ENCODE measurements around the gene MAGI3.
"Not testable (repeated sequence)": the region's sequence is repeated elsewhere in the genome, so short reads cannot be mapped to it uniquely, and the experiment has no call there.

The MAGI3 gene

DNA sequence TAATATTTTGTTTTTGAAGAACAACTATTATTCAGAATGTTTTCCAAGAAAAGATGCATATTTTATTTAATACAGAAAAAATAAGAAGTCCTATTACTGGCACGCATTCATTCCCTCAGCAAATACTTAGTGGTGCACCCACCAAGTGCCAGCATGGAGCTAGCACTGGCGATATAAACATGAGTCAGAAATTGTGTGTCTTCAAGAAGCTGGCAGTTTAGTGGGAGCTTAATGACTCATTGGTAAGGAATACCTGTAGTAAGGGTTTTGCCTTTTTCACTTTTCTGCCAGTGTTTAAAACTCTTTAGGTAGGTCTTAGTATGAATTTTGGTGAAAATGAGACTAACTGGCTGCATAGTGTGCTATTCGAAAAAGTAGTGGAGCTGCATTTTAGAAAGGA lies 6.3 kb downstream of the MAGI3 start:
- DNase-seq (ENCODE audit: low read depth in 3 of 3, low spot score in 1 of 3), result no peak

DNA sequence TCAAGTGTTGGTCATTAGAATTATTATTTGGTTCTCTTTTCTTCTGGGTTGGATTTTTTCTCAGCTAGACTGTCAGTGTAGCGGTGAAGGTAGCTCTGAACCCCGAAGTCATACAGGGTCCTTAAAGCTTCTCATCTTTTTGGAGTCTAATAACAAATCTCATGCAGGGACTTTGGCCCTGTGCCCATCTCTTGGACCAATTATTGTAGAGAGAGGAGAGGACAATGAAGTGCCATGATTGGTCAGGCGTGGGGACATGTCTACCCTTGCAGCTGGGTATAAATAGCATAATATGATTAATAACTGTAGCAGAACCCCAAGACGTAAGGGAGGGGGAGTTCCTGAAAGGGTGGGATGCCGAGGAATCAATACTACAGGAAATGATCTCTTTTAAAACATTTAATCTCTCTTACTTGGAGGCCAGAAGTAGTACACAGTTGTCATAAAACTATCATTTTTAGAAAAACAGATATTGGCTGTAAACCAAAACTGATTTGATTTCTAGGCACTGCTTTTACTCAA lies 8.8 kb downstream of the MAGI3 start:
- DNase-seq (ENCODE audit: low read depth in 3 of 3, low spot score in 1 of 3), result no peak

DNA sequence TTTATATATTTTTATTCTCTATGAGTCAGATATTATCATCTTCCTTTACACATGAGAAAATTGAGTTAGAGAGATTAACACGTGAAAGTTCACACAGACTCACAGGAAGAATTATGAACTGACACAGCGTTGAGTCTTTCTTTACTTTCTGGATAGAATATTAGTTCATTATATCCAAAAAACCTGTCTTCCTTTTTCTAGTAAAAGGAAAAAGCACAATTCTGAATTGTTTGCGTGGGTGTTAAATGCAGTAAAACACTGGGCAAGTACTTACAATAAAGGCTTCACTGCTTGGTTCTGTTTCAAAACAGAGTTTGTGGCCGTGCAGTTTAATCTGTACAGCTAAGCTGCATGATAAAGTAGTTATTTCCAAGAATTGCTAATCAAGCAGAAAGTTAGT lies 10.8 kb downstream of the MAGI3 start:
- no peak for DNase-seq (ENCODE audit: low read depth in 3 of 3, low spot score in 1 of 3)

DNA sequence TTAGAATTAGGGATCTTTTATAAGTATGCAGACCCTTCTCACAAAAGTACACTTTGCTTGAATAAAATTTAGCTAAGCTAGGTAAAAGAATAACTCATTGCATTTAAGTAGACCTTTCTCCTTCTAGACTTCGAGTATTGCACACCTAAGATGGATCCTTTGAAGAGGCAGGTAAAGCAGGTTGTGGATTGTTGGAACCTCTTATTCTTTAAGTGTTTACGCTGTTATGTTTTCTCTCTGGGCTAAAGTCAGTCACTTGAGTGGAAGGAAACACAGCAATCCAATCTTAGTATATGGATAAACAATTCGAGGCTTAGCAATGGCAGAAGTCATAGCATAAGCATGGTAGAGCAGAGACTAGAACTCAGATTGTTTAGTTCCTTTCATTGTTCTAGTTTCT lies 11.4 kb downstream of the MAGI3 start:
- DNase-seq (ENCODE audit: low read depth in 3 of 3, low spot score in 1 of 3), result no peak

DNA sequence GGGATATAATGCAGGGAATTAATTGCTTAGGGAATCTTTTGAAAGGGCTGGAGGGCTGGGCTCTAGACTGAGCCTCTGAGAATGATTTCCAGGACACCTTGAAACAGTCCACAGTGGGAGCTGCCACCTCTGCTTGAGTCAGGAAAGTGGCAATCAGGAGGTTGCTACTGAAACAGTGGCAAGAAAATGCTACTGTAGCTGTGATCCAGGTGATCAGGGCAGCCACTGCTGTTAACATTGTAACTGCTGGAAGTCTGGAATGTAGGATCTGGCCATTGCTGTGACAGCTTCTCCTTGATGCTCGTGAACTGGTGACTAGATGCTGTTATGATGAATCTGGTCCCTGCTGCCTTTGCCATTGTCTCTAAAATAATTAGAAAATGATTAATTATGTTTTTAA lies 12.8 kb downstream of the MAGI3 start:
- DNase-seq (ENCODE audit: low read depth in 3 of 3, low spot score in 1 of 3), result no peak

DNA sequence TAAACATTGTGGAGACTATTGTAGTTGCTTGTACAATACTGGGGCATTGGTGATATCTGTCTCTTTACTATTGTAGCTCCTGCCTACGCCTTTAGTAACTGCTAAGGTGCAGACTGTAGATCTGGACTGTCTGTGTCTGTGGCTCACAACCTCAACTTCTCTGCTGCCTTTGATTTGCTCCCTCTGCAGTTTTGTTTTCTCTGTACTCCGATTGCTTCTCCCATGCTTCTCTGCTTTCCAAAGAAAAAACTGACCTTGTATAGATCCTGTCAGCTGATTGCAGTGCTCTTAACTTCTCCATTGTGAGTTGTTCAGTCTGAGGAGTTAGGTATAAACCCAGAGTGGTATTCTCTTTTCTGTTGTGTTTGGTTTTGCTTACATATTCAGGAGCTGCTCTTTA lies 15.3 kb downstream of the MAGI3 start:
- DNase-seq (ENCODE audit: low read depth in 3 of 3, low spot score in 1 of 3), result no peak

DNA sequence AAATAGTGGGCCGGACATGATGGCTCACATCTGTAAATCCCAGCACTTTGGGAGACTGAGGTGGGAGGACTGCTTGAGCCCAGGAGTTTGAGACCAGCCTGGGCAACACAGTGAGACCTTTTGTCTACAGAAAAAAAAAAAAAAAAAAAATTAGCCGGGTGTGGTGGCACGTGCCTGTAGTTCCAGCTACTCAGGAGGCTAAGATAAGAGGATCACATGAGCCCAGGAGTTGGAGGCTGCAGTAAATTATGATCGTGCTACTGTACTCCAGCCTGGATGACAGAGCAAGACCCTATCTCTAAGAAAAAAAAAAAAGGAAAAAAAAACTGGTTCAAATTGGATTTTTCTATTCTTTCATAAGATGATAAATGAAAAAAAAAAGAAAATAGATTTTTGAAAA lies 15.8 kb downstream of the MAGI3 start:
- DNase-seq (ENCODE audit: low read depth in 3 of 3, low spot score in 1 of 3), result not testable (repeated sequence)

DNA sequence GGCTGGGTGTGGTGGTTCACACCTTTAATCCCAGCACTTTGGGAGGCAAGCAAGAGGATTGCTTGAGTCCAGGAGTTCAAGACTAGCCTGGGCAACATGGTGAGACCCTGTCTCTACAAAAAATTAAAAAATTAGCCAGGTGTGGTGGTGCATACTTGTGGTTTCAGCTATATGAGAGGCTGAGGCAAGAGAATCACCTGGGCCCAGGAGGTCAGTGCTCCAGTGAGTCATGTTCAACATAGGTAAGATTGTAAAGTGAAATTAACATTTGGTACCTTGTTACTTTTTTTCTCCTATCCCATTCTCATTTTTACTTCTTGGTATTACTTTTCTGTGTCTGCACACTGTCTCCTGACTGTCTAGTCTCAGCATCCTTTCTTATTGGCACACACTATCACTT lies 19.0 kb downstream of the MAGI3 start:
- DNase-seq (ENCODE audit: low read depth in 3 of 3, low spot score in 1 of 3), result no peak

DNA sequence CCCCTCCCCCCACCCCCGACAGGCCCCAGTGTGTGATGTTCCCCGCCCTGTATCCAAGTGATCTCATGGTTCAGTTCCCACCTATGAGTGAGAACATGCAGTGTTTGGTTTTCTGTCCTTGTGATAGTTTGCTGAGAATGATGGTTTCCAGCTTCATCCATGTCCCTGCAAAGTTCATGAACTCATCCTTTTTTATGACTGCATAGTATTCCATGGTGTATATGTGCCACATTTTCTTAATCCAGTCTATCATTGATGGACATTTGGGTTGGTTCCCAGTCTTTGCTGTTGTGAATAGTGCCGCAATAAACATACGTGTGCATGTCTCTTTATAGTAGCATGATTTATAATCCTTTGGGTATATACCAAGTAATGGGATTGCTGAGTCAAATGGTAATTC lies 21.7 kb downstream of the MAGI3 start:
- not testable (repeated sequence) for DNase-seq (ENCODE audit: low read depth in 3 of 3, low spot score in 1 of 3)

DNA sequence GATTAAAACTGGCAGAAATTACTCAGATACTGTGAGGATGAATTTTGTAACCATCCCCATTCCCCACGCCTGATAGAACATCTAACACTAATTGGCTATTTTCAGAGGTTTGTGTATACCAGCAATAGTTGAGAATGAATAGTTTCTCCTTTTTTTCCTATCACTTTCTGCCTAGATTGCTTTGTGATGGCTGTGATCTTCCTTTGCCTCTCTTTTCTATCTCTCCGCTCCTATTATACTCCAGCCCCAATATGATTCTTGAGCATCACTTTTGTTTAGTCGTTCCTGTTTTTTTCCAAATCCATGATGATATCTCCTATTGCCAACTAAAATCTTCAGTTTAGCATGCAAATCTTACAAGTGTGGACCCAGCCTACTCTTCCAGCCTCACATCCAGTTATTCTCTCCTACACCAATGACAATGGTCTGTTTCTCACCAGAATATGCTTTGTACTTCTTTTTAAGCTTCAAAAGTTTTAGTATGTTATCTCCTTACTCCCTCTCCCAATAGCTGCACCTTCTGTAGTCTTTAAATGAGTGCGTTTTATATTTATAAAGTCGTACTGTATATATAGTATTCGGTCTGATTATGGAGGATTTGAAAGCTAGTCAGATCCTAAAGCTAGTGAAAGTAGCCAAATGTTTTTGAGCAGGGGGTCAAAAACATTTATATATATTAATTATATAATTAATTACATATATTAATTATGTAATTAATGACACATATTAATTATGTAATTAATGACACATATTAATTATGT lies 25.2 kb downstream of the MAGI3 start:
- DNase-seq (ENCODE audit: low read depth in 3 of 3, low spot score in 1 of 3), result no peak

DNA sequence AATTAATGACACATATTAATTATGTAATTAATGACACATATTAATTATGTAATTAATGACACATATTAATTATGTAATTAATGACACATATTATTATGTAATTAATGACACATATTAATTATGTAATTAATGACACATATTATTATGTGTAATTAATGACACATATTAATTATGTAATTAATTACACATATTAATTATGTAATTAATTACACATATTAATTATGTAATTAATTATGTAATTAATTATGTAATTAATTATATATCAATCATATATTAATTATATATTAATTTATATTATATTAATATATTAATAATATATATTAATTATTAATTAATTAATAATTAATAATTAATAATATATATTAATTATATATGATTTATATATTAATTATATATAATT lies 25.8 kb downstream of the MAGI3 start:
- DNase-seq (ENCODE audit: low read depth in 3 of 3, low spot score in 1 of 3), result not testable (repeated sequence)

DNA sequence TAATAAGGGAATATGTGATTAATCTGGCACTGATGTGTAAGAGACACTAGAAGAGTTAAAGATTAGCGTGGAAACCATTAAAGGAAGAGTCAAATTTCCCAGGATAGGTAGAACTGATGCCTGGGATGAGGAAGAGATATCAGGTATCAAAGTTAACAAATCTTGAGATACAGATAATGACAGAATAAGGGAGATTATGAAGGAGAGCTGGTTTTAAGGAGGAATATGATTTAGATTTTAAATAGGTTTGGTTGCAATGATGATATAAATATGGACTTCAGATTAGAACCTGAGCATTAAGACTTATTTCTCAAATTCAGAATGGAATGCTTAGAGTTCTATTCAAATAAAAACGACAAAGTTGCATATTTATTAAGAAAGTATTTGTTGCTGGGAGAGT lies 26.2 kb downstream of the MAGI3 start:
- no peak for DNase-seq (ENCODE audit: low read depth in 3 of 3, low spot score in 1 of 3)

DNA sequence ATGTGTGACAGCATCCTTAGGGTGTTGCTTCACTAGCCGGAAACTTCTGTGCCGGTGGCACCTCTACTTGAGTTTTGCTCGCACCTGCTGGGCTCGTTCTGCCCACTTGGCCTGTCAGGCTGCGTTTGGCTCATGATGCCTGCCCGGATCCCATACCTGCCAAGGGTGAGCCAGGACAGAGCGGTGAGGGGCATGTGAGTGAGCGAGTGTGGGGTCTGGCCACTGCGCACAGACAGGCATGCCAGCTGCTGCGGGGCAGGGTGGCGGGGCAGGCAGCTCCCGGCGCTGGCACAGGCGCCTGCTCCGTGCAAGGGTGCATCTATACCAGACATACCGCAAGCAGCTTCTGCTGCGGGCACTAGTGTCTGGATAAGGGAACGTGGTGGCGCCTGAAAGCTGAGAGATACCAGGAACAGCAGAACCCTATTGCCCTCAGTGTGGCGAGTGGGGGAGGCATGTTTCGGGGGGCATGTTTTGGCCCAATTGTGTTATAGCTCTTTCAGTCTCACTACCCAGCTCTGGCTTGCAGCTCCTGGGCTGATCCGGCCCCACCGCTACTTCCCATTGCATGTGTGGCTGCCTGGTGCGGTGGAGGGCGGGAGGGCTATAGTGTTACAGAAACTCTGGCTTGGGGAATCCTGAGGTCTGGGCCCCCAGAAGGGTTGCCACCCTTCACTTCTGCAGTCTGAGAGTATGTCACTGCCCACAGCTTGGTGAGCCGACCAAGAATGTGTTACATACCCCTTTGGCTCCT lies 32.2 kb downstream of the MAGI3 start:
- no peak for DNase-seq (ENCODE audit: low read depth in 3 of 3, low spot score in 1 of 3)

DNA sequence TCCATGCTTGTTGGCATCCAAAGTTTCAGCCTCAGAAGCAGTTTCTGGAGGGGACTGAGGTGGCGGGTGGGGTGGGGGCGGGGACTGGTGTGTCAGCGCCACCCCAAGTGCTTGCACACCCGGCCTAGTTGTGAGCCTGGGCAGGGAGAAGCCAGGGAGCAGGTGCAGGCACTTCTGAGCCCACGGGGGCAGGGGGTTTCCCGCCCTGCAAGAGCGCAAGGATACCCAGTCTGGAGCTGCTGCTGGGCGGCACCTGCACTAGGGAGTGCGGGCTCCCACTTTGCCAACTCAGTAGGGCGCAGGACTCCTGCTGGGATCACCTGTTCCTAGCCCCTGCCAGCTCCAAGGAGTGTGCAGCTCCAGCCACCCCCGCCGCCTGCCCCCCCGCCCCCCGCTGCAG lies 33.5 kb downstream of the MAGI3 start:
- no peak for DNase-seq (ENCODE audit: low read depth in 3 of 3, low spot score in 1 of 3)

DNA sequence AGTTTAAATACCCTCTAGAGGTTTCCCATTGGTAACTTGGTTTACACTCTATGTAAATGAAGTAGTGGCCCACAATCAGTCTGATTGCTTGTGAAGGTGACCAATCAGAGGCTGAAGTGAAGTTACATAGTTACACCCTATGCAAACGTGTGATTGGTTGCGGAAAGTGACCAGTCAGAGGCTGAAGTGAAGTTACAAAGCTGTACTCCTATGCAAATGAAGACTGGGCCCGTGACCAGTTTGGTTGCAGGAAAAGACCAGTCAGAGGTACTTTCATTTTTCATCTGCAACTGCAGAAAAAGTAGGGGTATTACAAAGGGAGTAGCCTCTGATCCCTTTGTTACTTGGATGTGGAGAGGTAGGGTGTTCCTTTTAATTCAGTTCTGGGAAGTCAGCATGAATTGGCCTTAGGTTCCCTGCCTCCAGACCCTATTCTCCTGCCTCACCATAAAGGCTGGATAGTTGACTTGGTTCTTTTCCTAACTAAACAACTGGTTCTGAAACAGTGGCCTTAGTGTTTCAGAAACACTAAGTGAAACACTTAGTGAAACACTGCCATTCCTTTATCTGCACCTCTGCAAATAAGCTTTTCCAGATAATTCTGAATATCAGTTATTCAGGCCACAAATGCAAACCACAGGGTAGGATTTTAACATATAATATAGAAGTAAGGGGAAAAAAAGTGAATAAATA lies 39.3 kb downstream of the MAGI3 start:
- DNase-seq (ENCODE audit: low read depth in 3 of 3, low spot score in 1 of 3), result no peak

DNA sequence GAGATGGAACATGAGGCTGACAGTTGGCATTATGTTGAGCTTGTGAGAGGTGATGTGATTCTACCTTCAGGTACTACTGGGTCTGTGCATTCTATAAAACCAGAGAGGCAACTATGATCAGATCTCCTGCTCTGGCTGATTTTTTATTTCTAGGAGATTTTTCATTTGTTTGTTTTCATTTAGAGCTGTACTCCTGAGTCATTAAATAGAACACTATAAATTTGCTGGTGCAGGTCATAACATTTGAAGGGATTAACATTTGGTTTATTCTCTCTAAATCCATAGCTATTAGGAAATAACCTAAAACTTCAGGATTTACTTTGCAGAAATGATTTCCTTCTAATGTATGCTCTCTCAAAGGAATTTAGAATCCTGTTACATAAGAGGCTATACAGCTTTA lies 42.9 kb downstream of the MAGI3 start:
- DNase-seq (ENCODE audit: low read depth in 3 of 3, low spot score in 1 of 3), result no peak

DNA sequence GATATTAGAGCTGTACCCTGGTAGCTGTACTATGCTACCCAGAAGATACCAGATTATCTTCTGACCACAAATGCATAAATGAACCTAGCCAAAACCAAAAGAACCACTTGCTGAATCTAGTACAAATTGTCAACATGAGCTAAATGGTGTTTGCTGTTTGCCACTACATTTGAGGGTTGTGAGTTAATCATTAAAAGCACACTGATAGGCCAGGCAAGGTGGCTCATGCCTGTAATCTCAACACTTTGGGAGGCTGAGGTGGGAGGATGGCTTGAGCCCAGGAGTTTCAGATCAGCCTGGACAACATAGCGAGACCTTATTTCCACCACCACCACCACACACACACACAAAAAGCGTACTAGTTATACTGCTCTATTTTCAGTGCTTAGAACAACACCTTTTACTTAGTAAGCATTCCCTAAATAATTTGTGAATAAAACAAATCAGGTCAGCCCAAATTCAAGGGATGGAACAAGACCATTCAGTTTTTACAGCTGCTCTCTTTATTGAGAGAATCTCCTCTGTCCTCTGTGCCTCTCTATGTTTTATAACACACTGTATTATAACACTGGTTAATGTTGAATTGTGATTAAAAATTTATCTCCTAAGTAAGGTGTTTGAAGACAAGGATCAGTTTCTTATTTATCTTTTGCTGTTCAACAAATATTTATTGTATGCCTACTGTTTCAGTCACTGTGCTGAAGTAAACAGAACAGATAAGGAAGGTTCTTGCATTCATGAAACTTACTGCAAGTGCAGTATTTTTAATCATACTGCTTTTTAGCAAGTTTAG lies 44.0 kb downstream of the MAGI3 start:
- no peak for DNase-seq (ENCODE audit: low read depth in 3 of 3, low spot score in 1 of 3)

DNA sequence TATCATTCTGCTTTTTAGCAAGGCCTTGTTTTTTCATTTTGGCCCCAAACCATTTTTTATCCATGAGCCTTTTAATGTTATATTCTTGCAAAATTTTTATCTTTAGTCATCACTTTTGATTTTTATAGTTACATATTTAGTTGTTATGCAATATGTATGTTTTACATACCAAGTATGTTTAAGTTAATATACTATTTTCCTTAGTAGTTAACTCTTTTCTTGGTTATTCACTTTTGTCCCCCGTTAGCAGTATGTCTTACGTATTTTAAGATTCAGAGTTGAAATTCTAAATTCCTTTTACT lies 44.5 kb downstream of the MAGI3 start:
- DNase-seq (ENCODE audit: low read depth in 3 of 3, low spot score in 1 of 3), result no peak

DNA sequence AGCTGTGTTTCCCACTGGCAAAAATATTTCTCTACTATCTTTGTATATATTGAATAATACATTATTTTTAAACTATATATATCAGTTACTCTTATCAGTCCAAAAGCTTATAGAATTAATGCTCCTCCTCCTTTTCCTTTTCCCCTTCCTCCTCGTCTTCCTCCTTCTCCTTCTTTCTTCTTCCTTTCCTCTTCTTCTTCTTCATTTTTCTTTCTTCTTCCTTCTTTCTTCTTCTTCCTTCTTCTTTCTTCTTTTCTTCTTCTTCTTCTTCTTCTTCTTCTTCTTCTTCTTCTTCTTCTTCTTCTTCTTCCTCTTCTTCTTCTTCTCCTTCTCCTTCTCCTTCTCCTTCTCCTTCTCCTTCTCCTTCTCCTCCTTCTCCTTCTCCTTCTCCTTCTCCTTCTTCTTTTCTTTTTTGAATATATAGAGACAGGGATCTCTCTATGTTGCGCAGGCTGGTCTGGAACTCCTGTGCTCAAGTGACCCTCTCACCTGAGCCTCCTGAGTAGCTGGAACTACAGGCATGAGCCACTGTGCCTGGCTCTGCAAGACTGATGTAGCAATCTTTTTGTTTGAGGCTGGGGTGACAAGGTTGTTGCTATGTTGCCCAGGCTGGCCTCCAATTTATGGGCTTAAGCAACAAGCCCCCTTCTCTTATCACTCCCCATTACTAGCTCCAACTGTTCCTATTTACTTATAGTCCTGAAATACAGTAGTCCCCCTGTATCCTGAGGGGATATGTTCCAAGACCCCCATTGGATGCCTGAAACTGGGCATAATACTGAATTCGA lies 47.4 kb downstream of the MAGI3 start:
- DNase-seq (ENCODE audit: low read depth in 3 of 3, low spot score in 1 of 3), result no peak

DNA sequence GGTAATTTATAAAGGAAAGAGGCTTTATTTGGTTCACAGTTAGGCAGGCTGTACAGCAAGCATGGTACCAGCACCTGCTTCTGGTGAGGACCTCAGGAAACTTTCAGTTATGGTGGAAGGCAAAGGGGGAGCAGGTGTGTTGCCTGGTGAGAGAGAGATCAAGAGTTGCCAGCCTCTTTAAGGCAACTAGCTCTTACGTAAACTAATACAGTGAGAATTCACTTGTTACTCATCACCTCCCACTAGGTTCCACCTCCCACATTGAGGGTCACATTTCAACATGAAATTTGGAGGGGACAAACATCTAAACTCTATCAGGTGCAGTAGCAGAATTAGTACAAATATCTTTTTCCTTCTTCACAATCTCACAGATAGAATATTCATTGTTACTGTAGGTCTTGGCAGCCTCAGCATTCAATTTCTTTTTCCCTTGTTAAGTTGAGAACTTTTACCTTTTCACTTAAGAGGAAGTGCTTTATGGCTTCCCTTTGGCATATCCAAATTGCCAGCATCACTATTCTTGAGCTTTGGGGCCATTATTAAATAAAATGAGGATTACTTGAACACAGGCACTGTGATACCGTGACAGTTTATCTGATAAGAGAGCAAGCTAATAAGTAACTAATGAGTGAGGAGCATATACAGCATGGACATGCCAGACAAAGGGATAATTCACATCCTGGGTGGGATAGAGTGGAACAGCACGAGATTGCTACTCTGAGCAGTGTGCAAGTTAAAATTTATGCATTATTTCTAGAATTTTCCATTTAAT lies 48.4 kb downstream of the MAGI3 start:
- DNase-seq (ENCODE audit: low read depth in 3 of 3, low spot score in 1 of 3), result no peak
